Neural cell (in vitro differentiated cells): ENCODE data around the gene NTN3.

ENCODE experiments used
- CTCF ChIP-seq: fragments of 450-650 bp; IDR thresholded peaks from 2 replicates; pipeline ENCODE4 v1.5.1; 2014; ENCODE audit warnings: antibody characterized with exemption, mild to moderate bottlenecking, moderate library complexity; ENCODE audit not compliant: poor library complexity, severe bottlenecking
- EP300 ChIP-seq: fragments of 450-650 bp; conservative IDR thresholded peaks from 2 replicates; pipeline ENCODE4 v1.6.1; 2014; ENCODE audit warnings: antibody characterized with exemption, mild to moderate bottlenecking, moderate library complexity; ENCODE audit not compliant: poor library complexity, severe bottlenecking
- EZH2 ChIP-seq: fragments of 200-600, 300-800 bp; shearing (Covaris generic), sonication (generic); IDR thresholded peaks from 2 replicates; pipeline ENCODE4 v1.6.1; 2014; ENCODE audit warnings: antibody characterized with exemption, low read length, borderline replicate concordance, mild to moderate bottlenecking; ENCODE audit not compliant: insufficient read depth, poor library complexity, severe bottlenecking
- POLR2AphosphoS5 ChIP-seq: IDR thresholded peaks from 2 replicates; pipeline ENCODE4 v1.6.1; 2012
- RAD21 ChIP-seq: fragments of 450-650 bp; conservative IDR thresholded peaks from 2 replicates; pipeline ENCODE4 v1.6.1; 2014; ENCODE audit warnings: antibody characterized with exemption, mild to moderate bottlenecking, moderate library complexity
- REST ChIP-seq: IDR thresholded peaks from 2 replicates; pipeline ENCODE4 v1.6.1; 2012; ENCODE audit warnings: borderline replicate concordance
- SMC3 ChIP-seq: fragments of 450-650 bp; conservative IDR thresholded peaks from 2 replicates; pipeline ENCODE4 v1.6.1; 2014; ENCODE audit warnings: antibody characterized with exemption, mild to moderate bottlenecking, moderate library complexity; ENCODE audit not compliant: poor library complexity
- TAF1 ChIP-seq: IDR thresholded peaks from 2 replicates; pipeline ENCODE4 v1.6.1; 2012; ENCODE audit warnings: low read depth

- TF ChIP-seq CTCF (no peak), EP300 (no peak), EZH2 (no peak), POLR2AphosphoS5 (no peak), REST (no peak), SMC3 (no peak), TAF1 (no peak), RAD21 (no peak)
Measured at GRCh38 chr16:2425008-2425518, 46.0 kb upstream of the NTN3 start.
